Cardiac septum (tissue), 1 donor: ENCODE results near the gene MSI2. TPM values are rescaled to one million over a fixed set of nuclear protein-coding genes. Genes with fewer than 3 reads are reported as not detected.
"Not testable (repeated sequence)": the region's sequence is repeated elsewhere in the genome, so short reads cannot be mapped to it uniquely, and the experiment has no call there.

Experiments used
- DNase-seq: peaks from one replicate; pipeline ENCODE4 v3.0.0-alpha.2; 2020; ENCODE audit warnings: low spot score
- intact Hi-C: fragments of 100-400 bp; cut with DNase I; formaldehyde crosslinking; loops from one replicate; pipeline ENCODE4 v1.14.0; 2022
- total RNA-seq: library from RNA; stranded (reverse); fragmentation: NEBNext Ultra II Directional; extraction: Animal tissue kit (Norgen Biotek cat#: 25700); gene quantifications from one replicate; pipeline ENCODE4 v1.2.1, GENCODE V29; 2021
- donor health status: DM: no; HTN: no; CAD: no.

MSI2 gene
- total RNA-seq, 1 donor from 2014 or later, result 112 TPM

GRCh38 chr17:57496382-57496781 lies 240.1 kb downstream of the MSI2 start:
- intact Hi-C loops, result no loop called here
- DNase-seq, result no peak

- intact Hi-C loops, result no loop called here
- no peak for DNase-seq
These were observed 242.1 kb downstream of the MSI2 start for GRCh38 chr17:57498443-57498842.

GRCh38 chr17:57499221-57499620 lies 242.9 kb downstream of the MSI2 start:
- DNase-seq, intact Hi-C loops: not testable (repeated sequence)

GRCh38 chr17:57499648-57500049 lies 243.3 kb downstream of the MSI2 start:
- no peak for DNase-seq
- intact Hi-C loops, result no loop called here

GRCh38 chr17:57501016-57501415 lies 244.7 kb downstream of the MSI2 start:
- DNase-seq, result no peak

GRCh38 chr17:57502022-57502421 lies 245.7 kb downstream of the MSI2 start:
- intact Hi-C loops, result no loop called here
- DNase-seq, result no peak

More at GRCh38 chr17:57501016-57501415, 244.7 kb downstream of the MSI2 start:
- intact Hi-C loops, result no loop called here

- intact Hi-C loops, result no loop called here
These were observed 246.5 kb downstream of the MSI2 start for GRCh38 chr17:57502811-57503241.

GRCh38 chr17:57504208-57504607 lies 247.9 kb downstream of the MSI2 start:
- intact Hi-C loops, result no loop called here
- DNase-seq, result no peak

More at GRCh38 chr17:57502811-57503241, 246.5 kb downstream of the MSI2 start:
- DNase-seq, result no peak

- DNase-seq, result no peak
- intact Hi-C loops, result no loop called here
These were observed 249.8 kb downstream of the MSI2 start for GRCh38 chr17:57505841-57506773.

GRCh38 chr17:57506774-57507127 lies 250.4 kb downstream of the MSI2 start:
- intact Hi-C loops, result no loop called here
- DNase-seq, result no peak

GRCh38 chr17:57507828-57508227 lies 251.5 kb downstream of the MSI2 start:
- intact Hi-C loops, result no loop called here
- DNase-seq, result no peak

GRCh38 chr17:57508671-57509070 lies 252.3 kb downstream of the MSI2 start:
- intact Hi-C loops, result no loop called here
- DNase-seq, result no peak

- intact Hi-C loops, result no loop called here
- DNase-seq, result no peak
These were observed 255.3 kb downstream of the MSI2 start for GRCh38 chr17:57511475-57512123.

GRCh38 chr17:57512258-57512657 lies 255.9 kb downstream of the MSI2 start:
- intact Hi-C loops, result no loop called here
- DNase-seq, result no peak

- intact Hi-C loops, result no loop called here
- no peak for DNase-seq
These were observed 256.4 kb downstream of the MSI2 start for GRCh38 chr17:57512691-57513090.

GRCh38 chr17:57513569-57513968 lies 257.2 kb downstream of the MSI2 start:
- no peak for DNase-seq
- intact Hi-C loops, result no loop called here

- intact Hi-C loops, result no loop called here
- no peak for DNase-seq
These were observed 258.3 kb downstream of the MSI2 start for GRCh38 chr17:57514614-57515013.

- no peak for DNase-seq
- intact Hi-C loops, result no loop called here
These were observed 259.4 kb downstream of the MSI2 start for GRCh38 chr17:57515662-57516211.

GRCh38 chr17:57516290-57517230 lies 260.2 kb downstream of the MSI2 start:
- intact Hi-C loops, result no loop called here
- DNase-seq, result no peak

GRCh38 chr17:57517273-57517631 lies 260.9 kb downstream of the MSI2 start:
- intact Hi-C loops, result no loop called here
- no peak for DNase-seq
